Hematopoietic multipotent progenitor cell treated with erythropoietin and hydrocortisone succinate and interleukin-3 and kit ligand, for 6 days (in vitro differentiated cells): ENCODE data around the gene FRMD8.

Source experiments
- DNase-seq: peaks from one replicate; pipeline ENCODE4 v3.0.0-alpha.2; 2015

The FRMD8 gene

DNA sequence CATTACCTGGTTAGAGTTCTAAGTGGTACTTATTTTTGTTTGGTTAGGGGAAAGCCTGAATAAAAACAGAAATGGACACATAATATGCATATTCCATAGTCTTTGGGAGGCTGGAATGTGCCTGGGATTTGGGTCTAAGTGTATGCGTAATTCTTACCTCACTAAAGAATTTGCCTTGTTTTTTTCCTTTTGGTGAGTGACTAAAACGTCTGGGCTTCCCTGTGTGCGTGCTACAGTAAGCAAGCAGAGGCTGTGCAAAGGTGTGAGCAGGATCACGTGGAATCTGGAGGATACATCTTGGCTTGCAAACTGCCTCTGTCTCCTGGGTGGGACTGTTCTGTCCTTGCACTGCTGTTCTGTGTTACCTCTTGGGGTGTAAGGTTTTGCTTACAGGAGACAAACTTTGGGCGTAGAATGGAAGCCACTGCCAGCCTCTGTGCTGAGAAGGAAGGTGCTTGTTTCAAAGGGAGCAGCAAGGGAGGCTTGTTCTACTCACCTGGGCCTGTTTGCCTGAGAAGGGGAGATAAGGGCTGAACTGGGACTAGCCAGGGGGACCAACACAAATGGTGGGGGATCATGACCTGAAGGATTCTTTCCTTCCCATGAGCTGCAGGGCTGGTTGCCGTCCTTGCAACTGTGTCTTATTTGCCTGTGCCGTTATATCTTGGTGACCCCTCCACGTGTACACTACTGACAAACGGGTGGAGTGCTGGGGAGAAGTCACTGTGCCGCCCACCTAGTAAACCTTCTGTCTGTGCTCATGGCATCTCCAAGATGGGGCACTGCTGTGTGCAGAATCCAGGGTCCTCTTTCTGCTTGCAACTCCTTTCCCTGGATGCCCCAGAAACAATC is 40.6 kb downstream of the FRMD8 start:
- DNase-seq: peak; percentile 79

DNA sequence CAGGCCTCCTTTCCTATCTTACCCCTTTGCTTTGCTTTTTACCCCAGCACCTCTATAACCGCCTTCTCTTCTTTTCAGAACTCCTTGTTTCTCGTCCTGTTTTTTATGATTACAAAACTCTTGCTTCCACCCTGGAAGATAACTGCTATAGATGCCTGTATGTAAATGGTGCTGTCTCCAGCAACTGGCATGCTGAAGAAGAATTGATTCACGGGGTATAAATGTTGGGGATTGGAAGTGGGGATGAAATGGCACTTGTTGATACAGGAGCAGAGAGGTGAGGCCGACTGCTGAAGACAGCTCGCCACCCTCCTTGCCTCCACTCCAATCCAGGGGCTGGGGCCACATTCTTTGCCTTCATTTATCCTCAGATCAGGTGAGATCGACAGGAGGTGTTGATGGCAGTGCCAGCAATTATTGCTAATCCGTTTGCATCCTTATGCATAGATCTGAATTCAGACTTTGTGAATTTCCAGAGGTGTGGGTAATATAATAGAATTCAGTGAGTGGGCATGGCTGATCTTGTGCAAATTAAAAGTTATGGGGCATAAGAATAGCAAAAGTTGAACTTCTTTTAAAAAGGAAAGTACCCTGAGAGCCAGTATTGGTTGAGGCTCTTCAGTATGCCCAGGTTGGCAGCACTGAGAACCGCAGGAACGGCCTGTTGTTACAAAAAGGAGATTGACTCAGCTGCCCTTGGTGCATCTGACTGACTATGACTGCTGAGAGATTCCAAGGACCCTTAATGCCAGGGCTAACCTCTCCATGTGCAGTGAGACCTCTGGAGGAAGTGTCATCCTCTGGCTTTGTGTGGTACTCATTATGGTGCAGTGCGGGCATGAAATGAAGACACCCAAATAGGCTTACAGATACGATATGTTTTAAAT is 41.5 kb downstream of the FRMD8 start:
- peak; percentile 71 for DNase-seq

DNA sequence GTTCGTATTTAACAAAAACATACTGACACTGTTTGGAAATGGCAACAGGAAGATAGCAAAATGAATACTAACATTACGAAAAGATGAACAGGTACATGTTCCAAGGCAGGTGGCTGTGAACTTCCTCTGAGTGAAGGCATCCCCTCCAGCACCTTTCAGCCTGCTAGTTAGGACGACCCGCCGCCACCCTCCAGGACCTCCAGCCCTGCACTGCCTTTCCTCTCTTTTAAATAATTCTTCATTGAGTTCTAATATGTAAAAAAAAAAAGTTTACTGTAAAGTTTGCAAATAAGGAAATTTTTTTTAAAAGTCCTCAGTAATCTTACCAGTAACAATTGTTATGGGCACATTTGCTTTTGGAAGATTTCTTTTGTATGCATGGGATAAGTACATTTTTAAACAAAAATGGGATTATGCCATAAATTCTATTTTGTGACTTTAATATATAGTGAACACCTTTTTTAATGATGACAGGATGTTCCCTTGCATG is 42.2 kb downstream of the FRMD8 start:
- no peak for DNase-seq

DNA sequence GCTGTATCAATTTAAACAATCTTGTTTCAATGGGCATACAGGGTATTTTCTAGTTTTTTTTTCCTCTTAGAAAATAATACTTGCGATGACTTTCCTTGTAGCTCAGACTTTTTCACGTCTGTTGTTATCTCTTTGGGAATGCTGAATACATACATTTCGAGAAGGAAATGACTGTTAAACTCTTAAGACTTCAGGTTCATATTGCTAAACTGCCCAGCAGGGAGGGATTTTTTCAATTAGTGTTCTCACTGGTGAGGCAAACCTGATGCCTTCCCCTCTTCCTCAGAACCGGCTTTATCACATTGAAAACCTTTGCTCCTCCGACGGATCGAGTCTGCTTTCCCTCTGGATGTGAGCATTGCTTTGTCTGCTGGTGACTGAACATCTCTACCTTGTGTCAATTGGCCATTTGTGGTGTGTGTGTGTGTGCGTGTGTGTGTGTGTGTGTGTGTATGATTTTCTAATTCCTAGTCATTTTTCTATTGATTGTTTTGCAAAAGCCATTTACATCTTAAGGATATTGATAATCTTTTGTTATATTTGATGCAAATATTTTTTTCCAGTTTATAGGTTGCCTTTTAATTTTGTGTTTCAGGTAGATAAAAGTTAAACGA is 42.7 kb downstream of the FRMD8 start:
- DNase-seq: peak; percentile 64

GRCh38 chr11:65429724-65430405 is 43.4 kb downstream of the FRMD8 start:
- DNase-seq: peak; percentile 72

- DNase-seq: peak; percentile 47
These were observed 44.2 kb downstream of the FRMD8 start for GRCh38 chr11:65430406-65431217.

- peak; percentile 9 for DNase-seq
These were observed 45.1 kb downstream of the FRMD8 start for GRCh38 chr11:65431451-65432099.

- DNase-seq: peak; percentile 1
These were observed 45.7 kb downstream of the FRMD8 start for GRCh38 chr11:65432100-65432650.

- DNase-seq: peak; percentile 83
These were observed 46.5 kb downstream of the FRMD8 start for GRCh38 chr11:65432686-65433582.

DNA sequence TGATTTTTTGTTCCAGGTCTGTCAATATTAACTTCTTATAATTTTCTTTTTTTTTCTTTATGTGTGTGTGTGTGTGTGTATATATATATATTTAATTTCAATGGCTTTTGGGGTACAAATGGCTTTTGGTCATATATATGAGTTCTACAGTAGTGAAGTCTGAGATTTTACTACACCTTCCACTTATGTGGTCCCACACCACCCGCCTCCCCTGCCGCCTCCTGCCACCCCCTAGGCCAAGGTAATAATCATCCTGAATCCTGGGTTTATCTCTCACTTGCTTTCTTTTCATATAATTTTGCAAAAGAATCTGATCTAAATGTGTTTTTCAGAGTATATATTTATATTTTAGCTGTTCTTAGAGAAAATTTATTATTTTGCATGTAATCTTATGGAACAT is 47.2 kb downstream of the FRMD8 start:
- DNase-seq: no peak

DNA sequence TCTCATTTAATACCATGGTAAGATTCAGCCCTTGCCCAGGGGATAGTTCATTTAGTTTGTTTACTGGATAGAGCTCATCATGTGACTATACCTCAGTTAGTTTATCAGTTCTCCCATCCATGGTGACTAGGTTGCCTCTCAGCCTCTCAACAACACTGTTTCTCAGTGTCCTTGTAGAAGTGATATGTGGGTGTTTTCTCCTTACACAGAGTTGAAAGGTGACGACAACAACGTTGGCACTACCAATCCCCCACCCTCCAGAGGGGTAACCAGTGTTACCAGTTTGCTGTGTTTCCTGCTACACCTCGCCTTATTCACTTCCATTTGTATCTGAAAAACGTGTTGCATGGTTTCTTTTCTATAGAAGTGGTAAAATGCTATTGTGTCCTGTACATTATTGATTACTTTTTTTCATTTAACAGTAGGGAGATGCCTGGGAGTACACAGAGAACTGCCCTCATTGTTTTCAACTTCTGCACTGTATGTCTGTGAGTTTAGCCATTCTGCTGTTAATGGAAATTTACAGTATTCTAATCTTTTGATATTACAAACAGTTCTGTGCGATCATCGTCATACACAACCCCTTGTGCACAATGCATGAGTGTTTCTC is 47.7 kb downstream of the FRMD8 start:
- no peak for DNase-seq

DNA sequence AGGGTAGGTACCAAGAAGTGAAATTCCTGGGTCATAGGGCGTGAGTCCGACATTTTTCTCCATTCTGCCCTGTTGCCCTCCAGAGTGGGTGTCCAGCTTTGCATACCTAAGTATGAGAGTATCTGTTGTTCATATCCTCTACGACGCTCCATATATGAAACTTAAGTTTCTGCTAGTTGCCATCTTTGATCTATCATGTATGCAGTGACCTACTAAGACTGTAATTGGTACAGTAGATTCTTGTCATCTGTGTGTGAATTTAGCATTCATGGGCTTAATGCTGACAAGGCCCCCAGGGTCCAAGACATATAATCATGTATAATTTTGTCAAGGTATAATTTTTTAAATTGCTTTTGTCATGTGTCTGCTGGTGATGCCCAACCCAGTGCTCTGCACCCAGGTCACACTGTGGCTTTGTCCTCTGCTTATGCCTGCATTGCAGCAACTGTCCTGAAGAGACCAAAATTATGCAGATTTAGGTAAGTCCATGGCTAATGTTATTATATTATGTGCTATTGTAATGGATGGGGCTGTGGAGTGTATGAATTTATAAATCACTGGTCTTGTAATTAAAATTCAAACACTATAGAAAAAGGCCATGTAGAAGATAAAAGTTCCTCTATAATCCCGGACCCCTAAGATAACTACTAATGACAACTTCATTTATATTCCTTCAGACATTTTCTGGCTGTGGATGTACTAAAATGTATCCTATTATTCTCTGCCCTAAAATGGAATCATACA is 48.4 kb downstream of the FRMD8 start:
- DNase-seq: no peak

- no peak for DNase-seq
These were observed 49.0 kb downstream of the FRMD8 start for GRCh38 chr11:65435411-65435931.

DNA sequence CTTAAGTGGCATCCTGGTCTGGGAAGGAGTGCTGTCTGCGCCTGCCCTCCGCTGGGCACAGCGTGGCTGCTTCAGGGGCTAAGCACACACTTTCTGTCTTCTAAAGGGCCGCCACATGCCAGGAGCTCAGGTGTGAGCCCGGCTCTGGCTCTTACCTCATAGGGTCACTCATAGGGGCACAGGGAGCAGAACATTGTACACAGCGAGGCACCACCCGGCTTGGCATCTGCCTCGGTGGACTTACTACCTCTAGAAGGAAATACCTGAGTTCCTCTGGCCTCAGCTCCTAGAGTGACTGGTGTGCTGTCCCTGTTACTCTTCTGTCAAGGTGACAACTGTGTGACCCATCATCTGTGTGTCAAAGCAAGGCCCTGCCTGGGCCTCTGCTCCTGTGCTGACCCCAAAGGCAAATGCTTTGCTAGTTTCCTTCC is 49.6 kb downstream of the FRMD8 start:
- DNase-seq: no peak

DNA sequence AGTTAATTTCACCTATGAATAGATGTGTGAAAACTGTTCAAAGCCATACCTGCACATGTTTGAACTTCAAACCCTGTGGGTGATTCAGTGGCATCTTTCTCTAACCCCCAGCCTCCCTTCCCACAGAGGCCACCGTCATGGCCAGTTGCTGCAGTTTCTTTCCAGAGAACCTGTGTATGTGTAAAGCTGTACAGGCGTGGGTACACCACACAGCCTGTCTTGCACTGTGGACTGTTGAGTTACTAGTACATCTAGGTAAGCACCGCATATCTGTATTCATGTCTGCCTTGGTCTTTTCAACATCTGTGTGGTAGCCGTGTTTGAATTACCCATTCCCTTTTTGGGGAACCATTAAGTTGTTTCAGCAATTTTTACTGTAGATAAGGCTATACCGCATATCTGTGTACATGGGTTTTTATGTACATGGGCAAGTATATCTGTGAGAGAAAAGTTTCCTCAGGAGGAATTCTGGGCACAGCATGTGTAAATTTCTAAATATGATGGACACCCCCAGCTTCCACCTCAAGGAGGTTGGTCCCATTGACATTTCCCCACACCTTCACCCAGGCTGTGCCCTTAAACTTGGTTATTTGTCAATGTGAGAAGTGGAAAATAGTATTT is 50.1 kb downstream of the FRMD8 start:
- no peak for DNase-seq

DNA sequence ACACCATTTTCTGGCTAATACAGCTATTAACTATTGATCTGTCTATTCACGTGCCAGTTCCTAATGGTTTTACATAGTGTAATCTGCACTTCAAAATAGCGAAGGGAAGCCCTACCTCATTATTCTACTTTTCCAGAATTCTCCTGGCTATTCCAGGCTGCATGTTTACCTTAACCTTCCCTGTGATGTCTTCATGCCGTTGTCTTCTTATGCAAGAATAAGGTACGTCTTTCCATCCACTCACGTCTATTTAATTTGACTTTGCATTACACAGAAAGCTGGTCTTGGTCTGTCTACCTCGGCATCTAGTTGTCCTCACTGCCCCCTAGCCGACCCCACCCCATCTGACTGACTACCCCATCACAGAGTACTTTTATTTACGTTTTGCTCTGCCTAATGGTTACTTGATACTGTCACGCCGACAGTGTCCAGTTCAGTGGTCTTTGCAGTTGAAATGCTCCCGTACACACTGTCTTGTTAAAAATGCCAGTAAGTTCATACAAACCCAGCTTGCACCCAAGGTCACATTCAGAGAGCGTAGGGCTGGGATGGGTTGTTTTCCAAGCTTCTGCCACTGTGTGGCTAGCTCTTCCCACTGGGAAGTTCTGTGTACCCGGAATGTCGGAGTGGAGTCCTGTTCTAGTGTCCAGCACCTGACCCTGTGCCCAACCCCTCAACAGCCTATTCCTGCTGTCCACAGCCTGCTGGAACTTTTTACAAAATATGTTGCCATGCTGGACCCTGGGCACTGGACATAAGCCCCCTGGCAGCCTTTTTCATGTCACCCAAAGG is 51.2 kb downstream of the FRMD8 start:
- DNase-seq: peak; percentile 2
